GM12878 (cell line): ENCODE data around the gene IQGAP3. TPM values are rescaled to one million over a fixed set of nuclear protein-coding genes. Genes with fewer than 3 reads are reported as not detected.
A peak's percentile ranks its signal among the peaks of the same experiment; 100 is the strongest.

Source experiments
- ATAC-seq: fragments of 200-7000 bp; cut with Tn5 transposase; 3 replicates; pipeline ENCODE4 v1.9.1; 2020; ENCODE audit warnings: mild to moderate bottlenecking, moderate library complexity
- BruUV-seq: library from RNA; stranded (reverse); fragments of 400-500 nt; replicated peaks from 2 replicates; lab custom pipeline; 2021; lab: Mats Ljungman, UMichigan
- CTCF ChIA-PET: fragments of 300-600 bp; sonication (Branson Sonifier 250); formaldehyde crosslinking; extraction: SDS; loops from one replicate; lab custom pipeline; 2021; ENCODE audit warnings: inconsistent platforms; lab: Yijun Ruan, JAX
- POLR2A ChIA-PET: fragments of 350-600 bp; formaldehyde crosslinking; extraction: SDS; loops from one replicate; lab custom pipeline; 2021; ENCODE audit warnings: inconsistent platforms; lab: Charles Lee
- RAD21 ChIA-PET: fragments of 300-600 bp; sonication (Branson Sonifier 250); formaldehyde crosslinking; loops from one replicate; lab custom pipeline; 2023; ENCODE audit warnings: antibody characterized with exemption; ENCODE audit not compliant: unreplicated experiment; lab: Charles Lee
- SMC1A ChIA-PET: fragments of 300-600 bp; sonication (Branson Sonifier 250); formaldehyde crosslinking; loops from one replicate; lab custom pipeline; 2023; ENCODE audit not compliant: unreplicated experiment, uncharacterized antibody; lab: Charles Lee
- DNase-seq: peaks from one replicate; pipeline ENCODE4 v3.0.0-alpha.2; 2011; ENCODE audit warnings: low read depth, low spot score
- FAIRE-seq: peaks from 3 replicates; lab custom pipeline; 2011; peaks lifted over from hg19 to GRCh38; lab: Jason Lieb, UNC
- H2AFZ ChIP-seq: 2 replicates; pipeline ENCODE4 v1.6.0; 2011; ENCODE audit warnings: low read depth, low read length, control low read depth; ENCODE audit not compliant: control insufficient read depth
- H3K27ac ChIP-seq: 2 replicates; pipeline ENCODE4 v1.5.1; 2011; ENCODE audit warnings: control low read depth; ENCODE audit not compliant: control insufficient read depth, insufficient read depth
- H3K27me3 ChIP-seq, 2 experiments: replicated peaks in 1 of 2; 2 replicates each; pipeline versions ENCODE4 v1.6.0 to v1.6.1; 2011; ENCODE audit warnings: low read length in 1 of 2; ENCODE audit not compliant: control insufficient read depth in 2 of 2, insufficient read depth in 2 of 2
- H3K36me3 ChIP-seq, 2 experiments: 2 replicates each; pipeline ENCODE4 v1.5.1; 2011; ENCODE audit warnings: low read length in 1 of 2; ENCODE audit not compliant: control insufficient read depth in 2 of 2, insufficient read depth in 2 of 2
- H3K4me1 ChIP-seq: 2 replicates; pipeline ENCODE4 v1.6.1; 2011; ENCODE audit warnings: mild to moderate bottlenecking, low read length, moderate library complexity, mixed read lengths; ENCODE audit not compliant: control insufficient read depth, insufficient read depth
- H3K4me2 ChIP-seq: 2 replicates; pipeline ENCODE4 v1.6.0; 2011; ENCODE audit warnings: control low read depth; ENCODE audit not compliant: control insufficient read depth, insufficient read depth
- H3K4me3 ChIP-seq: fragments of 200-600 bp; sonication (generic); 2 replicates; pipeline ENCODE4 v1.5.1; 2016
- H3K79me2 ChIP-seq: 2 replicates; pipeline ENCODE4 v1.6.0; 2011; ENCODE audit warnings: low read length; ENCODE audit not compliant: control insufficient read depth, insufficient read depth
- H3K9ac ChIP-seq: 2 replicates; pipeline ENCODE4 v1.8.0; 2011; ENCODE audit warnings: low read length, control low read depth, mixed read lengths; ENCODE audit not compliant: control insufficient read depth, insufficient read depth
- H3K9me3 ChIP-seq: replicated peaks from 3 replicates; pipeline ENCODE4 v1.5.1; 2011; ENCODE audit warnings: mild to moderate bottlenecking, low read length; ENCODE audit not compliant: control insufficient read depth, insufficient read depth
- H4K20me1 ChIP-seq: 2 replicates; pipeline ENCODE4 v1.6.0; 2011; ENCODE audit not compliant: control insufficient read depth, insufficient read depth
- EP300 ChIP-seq, 2 experiments: fragments of 150-350 bp in 1 of 2; IDR thresholded peaks; 2 replicates each; pipeline ENCODE4 v1.6.1; 2011 to 2012; ENCODE audit warnings: low read depth in 2 of 2, low read length in 2 of 2, borderline replicate concordance in 1 of 2, improper control_type of control experiment in 1 of 2, inconsistent platforms in 1 of 2; ENCODE audit not compliant: control insufficient read depth in 1 of 2
- EZH2 ChIP-seq: IDR thresholded peaks from 2 replicates; pipeline ENCODE4 v1.6.1; 2012; ENCODE audit warnings: low read depth, mild to moderate bottlenecking, control low read depth, inconsistent platforms, low read length, borderline replicate concordance; ENCODE audit not compliant: control insufficient read depth
- FOXK2 ChIP-seq: fragments of 450-650 bp; IDR thresholded peaks from 2 replicates; pipeline ENCODE4 v1.6.1; 2017; ENCODE audit warnings: mild to moderate bottlenecking, moderate library complexity
- HSF1 ChIP-seq: fragments of 150-350 bp; IDR thresholded peaks from 2 replicates; pipeline ENCODE4 v1.6.1; 2014; ENCODE audit warnings: mild to moderate bottlenecking, low read depth, low read length
- NR2F1 ChIP-seq: fragments of 450-650 bp; conservative IDR thresholded peaks from 2 replicates; pipeline ENCODE4 v1.6.1; 2017; ENCODE audit warnings: mild to moderate bottlenecking
- POLR2AphosphoS2 ChIP-seq: IDR thresholded peaks from 2 replicates; pipeline ENCODE4 v1.6.1; 2011; ENCODE audit warnings: low read depth, mild to moderate bottlenecking, low read length, improper control_type of control experiment, moderate library complexity
- RAD21 ChIP-seq: IDR thresholded peaks from 2 replicates; pipeline ENCODE4 v1.6.1; 2011; ENCODE audit warnings: mild to moderate bottlenecking, low read depth, low read length, moderate library complexity; ENCODE audit not compliant: insufficient read depth
- SMAD1 ChIP-seq: fragments of 450-650 bp; IDR thresholded peaks from 2 replicates; pipeline ENCODE4 v1.6.1; 2018; ENCODE audit warnings: mild to moderate bottlenecking, low read depth; ENCODE audit not compliant: partially characterized antibody
- SRF ChIP-seq, 2 experiments: IDR thresholded peaks; 2 replicates each; pipeline ENCODE4 v1.6.1; 2011; ENCODE audit warnings: low read depth in 2 of 2, low read length in 2 of 2, mild to moderate bottlenecking in 1 of 2, moderate library complexity in 1 of 2
- TCF12 ChIP-seq: IDR thresholded peaks from 2 replicates; pipeline ENCODE4 v1.6.1; 2011; ENCODE audit warnings: low read depth, mild to moderate bottlenecking, low read length
- ZNF217 ChIP-seq: fragments of 450-650 bp; IDR thresholded peaks from 2 replicates; pipeline ENCODE4 v1.6.1; 2017; ENCODE audit warnings: antibody characterized with exemption, mild to moderate bottlenecking
- ZNF274 ChIP-seq: IDR thresholded peaks from one replicate; pipeline ENCODE4 v1.8.0; 2011; ENCODE audit not compliant: insufficient read length, insufficient read depth
- ZSCAN29 ChIP-seq: fragments of 450-650 bp; IDR thresholded peaks from 2 replicates; pipeline ENCODE4 v1.6.1; 2017; ENCODE audit warnings: mild to moderate bottlenecking, moderate library complexity
- whole genome bisulfite sequencing: methylation state at CpG from one replicate; pipeline ENCODE4 v1.1.6; 2016; ENCODE audit warnings: low lambda C conversion rate; ENCODE audit not compliant: insufficient replicate concordance, insufficient coverage; ENCODE audit errors: missing lambda C conversion rate; 5-methylcytosine and 5-hydroxymethylcytosine counted together
- in situ Hi-C: fragments of 300-500 bp; cut with MboI; formaldehyde crosslinking; loops from 9 replicates; pipeline ENCODE4 v1.14.3; 2018; ENCODE audit warnings: mixed read lengths
- intact Hi-C: fragments of 100-400 bp; cut with micrococcal nuclease; formaldehyde crosslinking; loops from one replicate; pipeline ENCODE4 v1.14.2; 2022; ENCODE audit not compliant: unreplicated experiment
- polyA plus RNA-seq, 11 experiments: library from polyadenylated mRNA; depleted of rRNA in 4 of 11; unstranded in 6 of 11; stranded (reverse) in 5 of 11; fragments of >200 nt; fragmentation: Nextera tagmentation in 4 of 11; fragmentation: Illumina TruSeq in 1 of 11; extraction: Ambion mirVana in 4 of 11; extraction: Trizol in 1 of 11; gene quantifications; 1 replicate in 1 of 11; 2 replicates in 10 of 11; pipeline versions ENCODE4 v1.2.1 to v1.2.3, GENCODE V29; 2011 to 2016; ENCODE audit warnings: inconsistent platforms in 2 of 11, missing spikeins in 2 of 11, low read depth in 1 of 11
- total RNA-seq, 4 experiments: library from RNA; depleted of rRNA in 3 of 4; stranded (reverse); fragments of >200 nt in 3 of 4; fragmentation: Illumina TruSeq in 1 of 4; extraction: Trizol in 1 of 4; gene quantifications; 2 replicates each; pipeline versions ENCODE4 v1.2.1 to v1.2.3, GENCODE V29; 2013 to 2021

Gene IQGAP3
- total and polyA plus RNA-seq, 10 of the 15 experiments (the other 5 are each of a cell fraction or from before 2014, with no cell fraction given), result 1.1 to 10.7 (median 7.9) TPM

- Histone ChIP-seq H3K79me2 (peaks cover 100% of the 10 kb centered on the region), H3K4me1 (peaks cover 66% of the 10 kb centered on the region), H3K27ac (peak overlapping the region; percentile 59), H3K9ac (peak overlapping the region; percentile 44), H4K20me1 (no peaks in the 10 kb centered on the region), H3K9me3 (no peaks in the 10 kb centered on the region), H3K27me3 (no peaks in the 10 kb centered on the region), H3K4me2 (peak overlapping the region; percentile 94), H3K36me3 (peaks cover 2 to 7% of the 10 kb centered on the region in 2 experiments; a peak in 2 of 4 replicates), H2AFZ (no peak overlapping the region), H3K4me3 (peak overlapping the region; percentile 92)
- in situ Hi-C loops (no loop called here), intact Hi-C loops (no loop called here)
- 56% methylated on average over 9 of the region's 9 CpGs for WGBS
- SMC1A ChIA-PET, result interaction anchor here (0.8 to 21.2 kb wide), 3 partner anchors 6 to 38 kb away, joined by 3 to 460 read pairs (median 460); partner anchors contain the start of gene MEF2D
- RAD21 ChIA-PET, result interaction anchor here (1.5 to 1.8 kb wide), 3 partner anchors 9 to 38 kb away, joined by 4 to 8 read pairs (median 5); no protein-coding TSS in a partner anchor
- no peak for FAIRE-seq
- CTCF ChIA-PET, result interaction anchor here (0.7 to 9.3 kb wide), 4 partner anchors 9 to 79 kb away, joined by 3 to 140 read pairs (median 4); no protein-coding TSS in a partner anchor
- BruUV-seq, result no TSS peak
- no peak for DNase-seq
- POLR2A ChIA-PET, result interaction anchor here (17.1 to 23.9 kb wide), 2 partner anchors 5 to 8 kb away, joined by 630 read pairs; partner anchors contain the start of gene MEF2D
- TF ChIP-seq TCF12 (0 out of 2 replicates have a peak, but pooled peaks have one; percentile 0), ZNF217 (no peak)
- ATAC-seq, result no peak
These were observed 76.8 kb downstream of the IQGAP3 start for GRCh38 chr1:156495401-156496140.

DNA sequence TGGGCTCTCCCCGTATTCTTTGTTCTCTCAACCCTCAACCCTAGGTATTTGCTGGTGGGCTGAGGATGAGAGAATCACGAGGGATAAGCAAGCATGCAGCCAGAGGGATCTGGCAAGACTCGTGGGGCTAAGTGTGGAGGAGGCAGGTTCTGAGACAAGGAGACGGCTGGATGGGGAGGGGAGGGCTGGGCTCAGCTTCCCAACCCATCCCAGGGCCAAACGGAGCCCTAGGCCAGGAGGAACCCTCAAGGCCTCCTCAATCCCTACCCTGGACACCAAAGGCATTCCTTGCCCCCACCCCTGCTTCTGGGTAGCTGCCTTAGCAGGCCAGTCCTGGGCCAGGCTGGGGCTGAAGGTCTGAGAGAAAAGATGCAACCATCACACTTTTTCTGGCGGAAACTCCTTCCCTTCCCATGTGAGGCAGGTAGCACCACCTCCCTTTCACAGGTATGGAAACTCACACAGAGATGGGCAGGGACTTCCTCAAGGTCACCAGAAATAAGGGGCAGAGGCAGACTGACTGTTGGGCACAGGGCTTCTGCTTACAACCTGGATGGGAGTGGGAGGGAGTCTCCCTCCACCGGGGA, 78.0 kb downstream of the IQGAP3 start:
- Histone ChIP-seq H3K4me1 (peaks cover 76% of the 10 kb centered on the region), H3K27ac (peak overlapping the region; percentile 96), H3K9me3 (no peaks in the 10 kb centered on the region), H3K4me2 (peak overlapping the region; percentile 82), H3K36me3 (peaks cover 2 to 7% of the 10 kb centered on the region in 2 experiments; a peak in 2 of 4 replicates), H3K27me3 (no peaks in the 10 kb centered on the region), H2AFZ (no peak overlapping the region), H3K79me2 (peaks cover 100% of the 10 kb centered on the region), H3K4me3 (peak overlapping the region; percentile 48), H3K9ac (peak overlapping the region; percentile 42; the same call in 1 of the 2 replicates), H4K20me1 (no peaks in the 10 kb centered on the region)
- intact Hi-C loops (no loop called here), in situ Hi-C loops (no loop called here)
- no TSS peak for BruUV-seq
- SMC1A ChIA-PET, result interaction anchor here (0.9 to 21.2 kb wide), 3 partner anchors 5 to 102 kb away, joined by 4 to 460 read pairs (median 460); partner anchors contain the start of gene MEF2D
- POLR2A ChIA-PET, result interaction anchor here (23.9 kb wide), 1 partner anchor 9 kb away, joined by 630 read pairs; the partner anchor contains the start of gene MEF2D
- no peak for DNase-seq
- ATAC-seq, result no peak
- CTCF ChIA-PET, result interaction anchor here (0.6 to 9.3 kb wide), 3 partner anchors 13 to 117 kb away, joined by 3 to 140 read pairs (median 3); no protein-coding TSS in a partner anchor
- 71% methylated on average over 7 of the region's 7 CpGs for WGBS
- no peak for FAIRE-seq
- RAD21 ChIA-PET, result interaction anchor here (1.5 to 1.7 kb wide), 2 partner anchors 14 to 37 kb away, joined by 4 to 5 read pairs; no protein-coding TSS in a partner anchor
- TF ChIP-seq EZH2 (no peak), RAD21 (no peak), FOXK2 (no peak), POLR2AphosphoS2 (no peak), ZSCAN29 (no peak), SMAD1 (no peak), EP300 (IDR thresholded peaks at IDR 0.05; ENCODE audit: borderline replicate concordance in 1 of 2, control insufficient read depth in 1 of 2, low read depth in 2 of 2, low read length in 2 of 2) (no peak), NR2F1 (no peak), ZNF274 (no peak), SRF (IDR thresholded peaks at IDR 0.05; ENCODE audit: low read depth in 2 of 2, low read length in 2 of 2) (no peak), HSF1 (no peak)
